Neural crest cell (in vitro differentiated cells): ENCODE results near the gene UBE3B. TPM values are rescaled to one million over a fixed set of nuclear protein-coding genes. Genes with fewer than 3 reads are reported as not detected.

Experiments
- DNase-seq: peaks from one replicate; pipeline ENCODE4 v3.0.0; 2021; ENCODE audit warnings: low read depth, mixed read lengths, low spot score
- H3K27ac Mint-ChIP-seq: one replicate; pipeline ENCODE4 v1.8.0; 2021; ENCODE audit warnings: mild to moderate bottlenecking, mixed read lengths; ENCODE audit not compliant: unreplicated experiment
- H3K27me3 Mint-ChIP-seq: 2 replicates; pipeline ENCODE4 v1.8.0; 2021; ENCODE audit warnings: low read depth, mild to moderate bottlenecking, mixed read lengths
- H3K36me3 Mint-ChIP-seq: 2 replicates; pipeline ENCODE4 v1.8.0; 2021; ENCODE audit warnings: low read depth, mild to moderate bottlenecking, mixed read lengths
- H3K4me1 Mint-ChIP-seq: 2 replicates; pipeline ENCODE4 v1.8.0; 2021; ENCODE audit warnings: mixed read lengths
- H3K4me3 Mint-ChIP-seq: one replicate; pipeline ENCODE4 v1.8.0; 2021; ENCODE audit warnings: mild to moderate bottlenecking, mixed read lengths
- H3K9me3 Mint-ChIP-seq: 2 replicates; pipeline ENCODE4 v1.8.0; 2021; ENCODE audit warnings: mixed read lengths
- total RNA-seq: library from RNA; stranded (reverse); gene quantifications from 2 replicates; pipeline ENCODE4 v1.2.1, GENCODE V29; 2021
- TF ChIP-seq, protein P1 (sequence below): fragments of 200-600 bp; sonication (generic); conservative IDR thresholded peaks from 2 replicates; pipeline ENCODE4 v1.5.0; 2021; ENCODE audit warnings: antibody characterized with exemption, mild to moderate bottlenecking

The UBE3B gene
- total RNA-seq, 1 donor from 2014 or later: 35.9 TPM

DNA sequence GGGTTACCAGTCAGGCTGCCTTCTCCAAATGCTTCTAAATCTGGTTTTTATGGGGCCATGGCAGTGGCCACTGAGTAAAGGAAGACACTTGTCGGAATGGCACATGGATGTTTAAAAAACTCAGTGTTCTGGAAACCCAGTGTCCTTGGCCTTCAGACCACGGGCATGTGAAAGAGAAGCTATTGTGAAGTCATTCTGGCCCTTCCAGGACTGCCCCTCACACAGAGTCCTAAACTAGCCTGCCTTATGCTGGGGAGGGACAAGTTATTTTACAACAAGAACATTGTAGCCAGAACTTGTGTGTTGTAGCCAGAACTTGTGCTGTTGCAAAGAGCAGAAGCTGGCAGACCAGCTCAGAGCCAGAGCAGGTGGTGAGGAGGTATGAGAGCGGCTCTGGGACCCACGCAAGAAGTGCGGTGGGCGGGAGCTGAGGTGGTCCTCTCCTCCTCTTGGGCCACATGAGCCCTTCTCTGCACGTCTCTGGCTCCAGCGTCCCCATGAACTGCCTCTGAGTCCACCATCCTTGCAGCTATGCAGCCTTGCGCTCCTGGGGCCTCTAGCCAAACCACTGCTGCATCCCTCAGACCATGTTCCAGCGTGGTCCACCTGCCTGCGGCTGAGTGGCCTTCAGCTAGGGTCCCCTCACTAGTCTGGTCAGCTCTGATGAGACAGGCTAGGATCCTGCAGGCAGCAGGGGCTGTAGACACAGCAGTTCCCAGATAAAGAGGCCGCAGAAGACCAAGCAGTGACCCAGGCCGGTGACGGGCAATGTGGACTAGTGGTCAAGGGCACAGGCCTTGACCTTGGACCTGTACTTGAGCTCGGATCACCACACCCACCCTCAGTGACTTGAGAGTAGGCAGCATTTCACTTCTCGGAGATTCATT, 63.3 kb downstream of the UBE3B start:
- Mint-ChIP-seq H3K4me1 (peaks cover 7% of the 10 kb centered on the region), H3K36me3 (no peaks in the 10 kb centered on the region), H3K27me3 (no peaks in the 10 kb centered on the region), H3K9me3 (no peaks in the 10 kb centered on the region), H3K27ac (no peak overlapping the region), H3K4me3 (no peak overlapping the region)
- no peak for DNase-seq
- TF ChIP-seq, protein P1, sequence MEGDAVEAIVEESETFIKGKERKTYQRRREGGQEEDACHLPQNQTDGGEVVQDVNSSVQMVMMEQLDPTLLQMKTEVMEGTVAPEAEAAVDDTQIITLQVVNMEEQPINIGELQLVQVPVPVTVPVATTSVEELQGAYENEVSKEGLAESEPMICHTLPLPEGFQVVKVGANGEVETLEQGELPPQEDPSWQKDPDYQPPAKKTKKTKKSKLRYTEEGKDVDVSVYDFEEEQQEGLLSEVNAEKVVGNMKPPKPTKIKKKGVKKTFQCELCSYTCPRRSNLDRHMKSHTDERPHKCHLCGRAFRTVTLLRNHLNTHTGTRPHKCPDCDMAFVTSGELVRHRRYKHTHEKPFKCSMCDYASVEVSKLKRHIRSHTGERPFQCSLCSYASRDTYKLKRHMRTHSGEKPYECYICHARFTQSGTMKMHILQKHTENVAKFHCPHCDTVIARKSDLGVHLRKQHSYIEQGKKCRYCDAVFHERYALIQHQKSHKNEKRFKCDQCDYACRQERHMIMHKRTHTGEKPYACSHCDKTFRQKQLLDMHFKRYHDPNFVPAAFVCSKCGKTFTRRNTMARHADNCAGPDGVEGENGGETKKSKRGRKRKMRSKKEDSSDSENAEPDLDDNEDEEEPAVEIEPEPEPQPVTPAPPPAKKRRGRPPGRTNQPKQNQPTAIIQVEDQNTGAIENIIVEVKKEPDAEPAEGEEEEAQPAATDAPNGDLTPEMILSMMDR: no peak

DNA sequence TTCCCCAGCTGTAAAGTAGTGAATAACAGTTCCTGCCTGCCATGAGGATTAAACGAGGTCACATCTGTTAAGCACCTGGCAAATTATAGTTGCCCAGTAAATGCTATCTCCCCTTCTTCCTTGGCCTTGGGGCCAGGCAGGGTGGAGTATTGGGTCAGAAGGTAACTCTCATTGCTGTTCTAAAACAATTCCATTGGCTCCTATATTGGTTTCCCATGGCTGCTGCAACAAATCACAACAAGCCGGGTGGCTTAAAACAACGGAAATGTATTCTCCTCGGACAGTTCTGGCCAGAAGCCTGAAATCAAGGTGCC, 63.9 kb downstream of the UBE3B start:
- no peaks in the 10 kb centered on the region for H3K27me3 Mint-ChIP-seq
- no peak for DNase-seq
- H3K4me1 Mint-ChIP-seq: peaks cover 7% of the 10 kb centered on the region
- TF ChIP-seq, protein P1: no peak
- H3K36me3 Mint-ChIP-seq: no peaks in the 10 kb centered on the region
- no peak overlapping the region for H3K27ac Mint-ChIP-seq
- H3K4me3 Mint-ChIP-seq: no peak overlapping the region
- H3K9me3 Mint-ChIP-seq: no peaks in the 10 kb centered on the region

GRCh38 chr12:109542014-109542413, 64.6 kb downstream of the UBE3B start:
- DNase-seq: no peak
- peaks cover 7% of the 10 kb centered on the region for H3K4me1 Mint-ChIP-seq
- no peak overlapping the region for H3K27ac Mint-ChIP-seq
- TF ChIP-seq, protein P1: no peak
- H3K36me3 Mint-ChIP-seq: no peaks in the 10 kb centered on the region
- no peaks in the 10 kb centered on the region for H3K27me3 Mint-ChIP-seq
- H3K4me3 Mint-ChIP-seq: no peak overlapping the region
- no peaks in the 10 kb centered on the region for H3K9me3 Mint-ChIP-seq

DNA sequence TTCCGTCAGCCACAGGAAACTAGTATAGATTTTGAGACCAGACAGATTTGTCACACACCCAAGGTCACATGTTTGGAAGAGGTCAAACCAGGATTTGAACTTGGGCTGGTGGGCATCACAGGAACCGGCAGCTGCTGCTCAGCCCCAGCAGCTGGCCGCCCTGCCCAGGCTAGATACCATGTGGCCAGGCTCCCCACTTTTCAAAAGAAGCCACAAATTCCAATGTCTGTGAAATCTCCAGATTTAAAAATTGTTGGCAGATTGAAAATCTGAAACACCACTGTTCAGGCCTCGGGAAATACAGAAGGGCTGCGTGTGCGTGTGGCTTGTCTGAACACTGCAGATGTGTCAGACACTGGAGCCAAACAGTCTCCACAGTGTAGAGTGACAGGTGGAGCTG, 65.4 kb downstream of the UBE3B start:
- no peaks in the 10 kb centered on the region for H3K36me3 Mint-ChIP-seq
- TF ChIP-seq, protein P1: no peak
- H3K27me3 Mint-ChIP-seq: no peaks in the 10 kb centered on the region
- no peak overlapping the region for H3K27ac Mint-ChIP-seq
- no peaks in the 10 kb centered on the region for H3K9me3 Mint-ChIP-seq
- DNase-seq: no peak
- no peak overlapping the region for H3K4me3 Mint-ChIP-seq
- peaks cover 7% of the 10 kb centered on the region for H3K4me1 Mint-ChIP-seq

GRCh38 chr12:109544955-109545531, 67.6 kb downstream of the UBE3B start:
- no peak for DNase-seq
- peaks cover 12% of the 10 kb centered on the region for H3K27me3 Mint-ChIP-seq
- no peaks in the 10 kb centered on the region for H3K9me3 Mint-ChIP-seq
- no peak overlapping the region for H3K27ac Mint-ChIP-seq
- H3K4me1 Mint-ChIP-seq: no peaks in the 10 kb centered on the region
- H3K36me3 Mint-ChIP-seq: no peaks in the 10 kb centered on the region
- TF ChIP-seq, protein P1: no peak
- no peak overlapping the region for H3K4me3 Mint-ChIP-seq
